ENCODE measurements around the gene C14orf119. TPM values are rescaled to one million over a fixed set of nuclear protein-coding genes. Genes with fewer than 3 reads are reported as not detected.

Gene C14orf119
- total RNA-seq, 1 experiment from 2014 or later, result 39.6 TPM

- H3K4me3 ChIP-seq (ENCODE audit: low read depth in 2 of 2, low read length in 2 of 2), result no peak overlapping the region
Observed at GRCh38 chr14:23109769-23110168, 14.5 kb downstream of the C14orf119 start.

GRCh38 chr14:23110579-23111365, 15.5 kb downstream of the C14orf119 start:
- Histone ChIP-seq H3K9me3 (ENCODE audit: control insufficient read depth, insufficient read depth, low read depth, low read length) (no peaks in the 10 kb centered on the region), H3K4me3 (ENCODE audit: low read depth in 2 of 2, low read length in 2 of 2) (no peak overlapping the region), H3K36me3 (ENCODE audit: control insufficient read depth, insufficient read depth, low read length) (no peaks in the 10 kb centered on the region), H3K27me3 (ENCODE audit: control insufficient read depth, insufficient read depth, low read length) (no peaks in the 10 kb centered on the region; the same call in 1 of the 2 replicates), H3K4me1 (ENCODE audit: control insufficient read depth, insufficient read depth, low read length) (no peaks in the 10 kb centered on the region), H3K27ac (ENCODE audit: low read length) (no peak overlapping the region)
- ChIA-PET CTCF (interaction anchor here (0.9 kb wide), 1 partner anchor 16 kb away, joined by 3 read pairs; the partner anchor contains the start of genes ACIN1 and C14orf119), POLR2A (no interaction called here)
- BruUV-seq (replicated peaks), result no TSS peak
- in situ Hi-C loops (cut with HindIII; ENCODE audit: low pct_unique_long_range_greater_than_20kb, low sequenced_read_pairs) (no loop called here), intact Hi-C loops (cut with micrococcal nuclease; ENCODE audit: unreplicated experiment) (no loop called here)
- DNase-seq (ENCODE audit: low read depth, low spot score) (no peak), ATAC-seq (no peak)
- TF ChIP-seq POLR2AphosphoS5 (IDR thresholded peaks at IDR 0.05; ENCODE audit: low read depth, low read length) (no peak), SIN3A (IDR thresholded peaks at IDR 0.05; ENCODE audit: borderline replicate concordance, insufficient read depth, low read depth, low read length) (no peak), CTCF (IDR thresholded peaks at IDR 0.05) (no peak), TCF7L2 (IDR thresholded peaks at IDR 0.05; ENCODE audit: low read depth, low read length) (no peak)

More at GRCh38 chr14:23109769-23110168, 14.5 kb downstream of the C14orf119 start:
- BruUV-seq (replicated peaks), result no TSS peak
- intact Hi-C loops (cut with micrococcal nuclease; ENCODE audit: unreplicated experiment), result no loop called here
- in situ Hi-C loops (cut with HindIII; ENCODE audit: low pct_unique_long_range_greater_than_20kb, low sequenced_read_pairs), result no loop called here
- no peak for ATAC-seq
- no peaks in the 10 kb centered on the region; the same call in 1 of the 2 replicates for H3K27me3 ChIP-seq (ENCODE audit: control insufficient read depth, insufficient read depth, low read length)
- ChIA-PET CTCF (interaction anchor here (1.7 kb wide), 1 partner anchor 41 kb away, joined by 10 read pairs; no protein-coding TSS in a partner anchor), POLR2A (interaction anchor here (0.6 kb wide), 1 partner anchor 36 kb away, joined by 6 read pairs; no protein-coding TSS in a partner anchor)
- no peaks in the 10 kb centered on the region for H3K36me3 ChIP-seq (ENCODE audit: control insufficient read depth, insufficient read depth, low read length)
- H3K27ac ChIP-seq (ENCODE audit: low read length), result no peak overlapping the region
- H3K9me3 ChIP-seq (ENCODE audit: control insufficient read depth, insufficient read depth, low read depth, low read length), result no peaks in the 10 kb centered on the region
- no peak for TF ChIP-seq TCF7L2 (IDR thresholded peaks at IDR 0.05; ENCODE audit: low read depth, low read length)
- no peak for TF ChIP-seq CTCF (IDR thresholded peaks at IDR 0.05)
- no peak for TF ChIP-seq SIN3A (IDR thresholded peaks at IDR 0.05; ENCODE audit: borderline replicate concordance, insufficient read depth, low read depth, low read length)
- no peak for TF ChIP-seq POLR2AphosphoS5 (IDR thresholded peaks at IDR 0.05; ENCODE audit: low read depth, low read length)
- no peak for TF ChIP-seq REST (IDR thresholded peaks at IDR 0.05; ENCODE audit: insufficient read depth in 1 of 2, low read depth in 2 of 2, low read length in 1 of 2)
- DNase-seq (ENCODE audit: low read depth, low spot score), result no peak
- no peaks in the 10 kb centered on the region for H3K4me1 ChIP-seq (ENCODE audit: control insufficient read depth, insufficient read depth, low read length)

All from Panc1 (cell line).